WTC11 (cell line): Measurements from ENCODE around the gene KAZALD1. TPM values are rescaled to one million over a fixed set of nuclear protein-coding genes. Genes with fewer than 3 reads are reported as not detected.

Source experiments
- ATAC-seq: fragments of 200-7000 bp; cut with Tn5 transposase; 2 replicates; pipeline ENCODE4 v1.10.0; 2021; ENCODE audit warnings: mild to moderate bottlenecking, moderate library complexity
- CTCF ChIA-PET: fragments of 300-600 bp; sonication (Branson Sonifier 250); formaldehyde crosslinking; loops from one replicate; lab custom pipeline; 2021; ENCODE audit warnings: antibody characterized with exemption; lab: Charles Lee
- POLR2A ChIA-PET: fragments of 350-600 bp; sonication (Branson Sonifier 250); formaldehyde crosslinking; loops from one replicate; lab custom pipeline; 2021; ENCODE audit warnings: antibody characterized with exemption; lab: Charles Lee
- DNase-seq: peaks from one replicate; pipeline ENCODE4 v3.0.0; 2021; ENCODE audit warnings: low spot score
- H3K27ac Mint-ChIP-seq: 2 replicates; pipeline ENCODE4 v1.8.0; 2021; ENCODE audit warnings: mixed read lengths
- H3K27me3 Mint-ChIP-seq: 2 replicates; pipeline ENCODE4 v1.8.0; 2021; ENCODE audit warnings: low read depth, mild to moderate bottlenecking, moderate library complexity, mixed read lengths
- H3K36me3 Mint-ChIP-seq: 2 replicates; pipeline ENCODE4 v1.8.0; 2021; ENCODE audit warnings: mixed read lengths
- H3K4me1 Mint-ChIP-seq: 2 replicates; pipeline ENCODE4 v1.8.0; 2022; ENCODE audit warnings: mixed read lengths
- H3K4me3 Mint-ChIP-seq: 2 replicates; pipeline ENCODE4 v1.8.0; 2021; ENCODE audit warnings: mild to moderate bottlenecking, moderate library complexity, mixed read lengths
- H3K9me3 Mint-ChIP-seq: 2 replicates; pipeline ENCODE4 v1.8.0; 2021; ENCODE audit warnings: mixed read lengths
- ATF1 ChIP-seq: sonication (generic); formaldehyde crosslinking; IDR thresholded peaks from 2 replicates; pipeline ENCODE4 v1.8.1; 2023; ENCODE audit warnings: mild to moderate bottlenecking, moderate library complexity, missing genetic modification reagents
- ATF6 ChIP-seq: sonication (generic); formaldehyde crosslinking; IDR thresholded peaks from 2 replicates; pipeline ENCODE4 v1.8.1; 2023; ENCODE audit warnings: mild to moderate bottlenecking, missing genetic modification reagents
- E2F4 ChIP-seq: sonication (generic); formaldehyde crosslinking; IDR thresholded peaks from 2 replicates; pipeline ENCODE4 v1.8.1; 2022; ENCODE audit warnings: low read depth, mild to moderate bottlenecking, moderate library complexity, missing genetic modification reagents, borderline replicate concordance
- FOXP1 ChIP-seq: sonication (generic); formaldehyde crosslinking; IDR thresholded peaks from 2 replicates; pipeline ENCODE4 v1.8.0; 2022; ENCODE audit warnings: missing genetic modification reagents, mild to moderate bottlenecking, moderate library complexity, borderline replicate concordance
- GTF2I ChIP-seq: fragments of 250-450 bp; sonication (Bioruptor Pico); conservative IDR thresholded peaks from 2 replicates; pipeline ENCODE4 v1.4.0; 2021; ENCODE audit warnings: mild to moderate bottlenecking
- MXD4 ChIP-seq: fragments of 250-450 bp; sonication (Bioruptor Pico); IDR thresholded peaks from 2 replicates; pipeline ENCODE4 v1.8.0; 2021; ENCODE audit warnings: mild to moderate bottlenecking, moderate library complexity, borderline replicate concordance
- NFYB ChIP-seq: sonication (generic); formaldehyde crosslinking; conservative IDR thresholded peaks from 2 replicates; pipeline ENCODE4 v1.8.0; 2022; ENCODE audit warnings: low read depth, missing genetic modification reagents
- NR1H2 ChIP-seq: sonication (generic); formaldehyde crosslinking; IDR thresholded peaks from 2 replicates; pipeline ENCODE4 v1.9.0; 2021; ENCODE audit warnings: mild to moderate bottlenecking, moderate library complexity, missing genetic modification reagents
- RORB ChIP-seq: fragments of 250-450 bp; sonication (Bioruptor Pico); IDR thresholded peaks from 2 replicates; pipeline ENCODE4 v1.9.0; 2021; ENCODE audit warnings: mild to moderate bottlenecking
- SP1 ChIP-seq: sonication (generic); formaldehyde crosslinking; conservative IDR thresholded peaks from 2 replicates; pipeline ENCODE4 v1.8.1; 2022; ENCODE audit warnings: missing genetic modification reagents
- ZBTB21 ChIP-seq: sonication (generic); formaldehyde crosslinking; IDR thresholded peaks from 2 replicates; pipeline ENCODE4 v1.8.1; 2023; ENCODE audit warnings: mild to moderate bottlenecking, missing genetic modification reagents, borderline replicate concordance
- ZSCAN18 ChIP-seq: fragments of 250-450 bp; sonication (Bioruptor Pico); IDR thresholded peaks from 2 replicates; pipeline ENCODE4 v2.1.2; 2022; ENCODE audit warnings: mild to moderate bottlenecking, moderate library complexity
- total RNA-seq: library from RNA; stranded (reverse); gene quantifications from 3 replicates; pipeline ENCODE4 v1.2.3, GENCODE V29; 2021
- TF ChIP-seq, protein P1 (sequence below): fragments of 250-450 bp; sonication (Bioruptor Pico); conservative IDR thresholded peaks from 2 replicates; pipeline ENCODE4 v1.9.0; 2021; ENCODE audit warnings: mild to moderate bottlenecking
- TF ChIP-seq, protein P2 (sequence below): sonication (generic); formaldehyde crosslinking; IDR thresholded peaks from 2 replicates; pipeline ENCODE4 v1.8.1; 2022; ENCODE audit warnings: low read depth, missing genetic modification reagents, borderline replicate concordance

Gene KAZALD1
- total RNA-seq, 1 experiment from 2014 or later, result 19.2 TPM

DNA sequence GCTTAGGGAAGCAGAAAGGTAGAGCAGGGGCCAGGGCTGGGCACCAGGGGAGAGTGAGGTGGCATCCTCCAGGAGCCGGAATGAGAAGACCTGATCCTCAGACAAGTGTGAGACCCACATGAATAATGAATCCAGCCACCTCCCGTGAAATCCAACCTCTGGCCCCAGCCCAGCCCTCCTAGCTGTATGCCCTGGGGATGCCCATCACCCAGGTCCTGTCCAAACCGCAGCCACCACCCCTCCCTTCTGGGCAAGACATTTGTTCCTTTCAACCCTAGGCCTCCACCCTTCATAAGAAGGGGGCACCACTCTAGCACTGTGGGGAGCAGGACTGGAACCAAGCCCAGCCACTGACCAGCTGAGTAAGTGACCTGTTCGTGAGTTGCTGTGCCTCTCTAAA is 40.5 kb upstream of the KAZALD1 start:
- TF ChIP-seq ATF6, result no peak
- no peak for TF ChIP-seq NFYB (CRISPR knock-in tag)
- no peak for TF ChIP-seq ATF1 (CRISPR knock-in tag)
- TF ChIP-seq, protein P1, sequence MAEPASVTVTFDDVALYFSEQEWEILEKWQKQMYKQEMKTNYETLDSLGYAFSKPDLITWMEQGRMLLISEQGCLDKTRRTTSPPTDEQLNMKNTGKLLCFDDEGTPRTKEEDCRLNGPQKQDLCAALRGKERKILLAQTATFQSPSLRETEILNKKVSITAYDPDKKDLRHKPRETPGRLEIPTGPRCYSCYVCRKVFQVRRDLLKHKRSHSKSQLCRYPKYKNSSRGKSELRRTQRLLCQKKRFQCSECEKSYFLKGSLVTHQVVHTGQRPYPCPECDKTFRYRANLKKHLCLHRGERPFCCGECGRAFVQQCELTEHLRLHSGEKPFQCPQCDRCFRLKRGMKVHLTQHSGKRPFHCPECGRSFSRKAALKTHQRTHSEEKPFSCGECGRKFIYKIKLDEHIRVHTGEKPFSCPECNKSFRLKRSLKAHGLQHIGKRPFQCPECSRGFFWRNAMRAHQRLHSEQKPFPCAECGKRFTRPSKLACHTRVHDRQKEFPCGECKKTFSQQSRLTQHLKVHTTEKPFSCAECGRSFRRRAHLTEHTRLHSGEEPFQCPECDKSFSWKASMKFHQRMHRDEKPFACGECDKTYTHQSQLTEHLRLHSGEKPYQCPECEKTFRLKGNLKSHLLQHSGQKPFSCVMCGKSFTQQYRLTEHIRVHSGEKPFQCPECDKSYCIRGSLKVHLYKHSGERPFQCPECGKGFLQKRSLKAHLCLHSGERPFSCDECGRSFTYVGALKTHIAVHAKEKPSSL (CRISPR knock-in tag), result no peak
- TF ChIP-seq FOXP1, result no peak
- no peak for TF ChIP-seq NR1H2
- TF ChIP-seq RORB (CRISPR knock-in tag), result no peak
- TF ChIP-seq, protein P2, sequence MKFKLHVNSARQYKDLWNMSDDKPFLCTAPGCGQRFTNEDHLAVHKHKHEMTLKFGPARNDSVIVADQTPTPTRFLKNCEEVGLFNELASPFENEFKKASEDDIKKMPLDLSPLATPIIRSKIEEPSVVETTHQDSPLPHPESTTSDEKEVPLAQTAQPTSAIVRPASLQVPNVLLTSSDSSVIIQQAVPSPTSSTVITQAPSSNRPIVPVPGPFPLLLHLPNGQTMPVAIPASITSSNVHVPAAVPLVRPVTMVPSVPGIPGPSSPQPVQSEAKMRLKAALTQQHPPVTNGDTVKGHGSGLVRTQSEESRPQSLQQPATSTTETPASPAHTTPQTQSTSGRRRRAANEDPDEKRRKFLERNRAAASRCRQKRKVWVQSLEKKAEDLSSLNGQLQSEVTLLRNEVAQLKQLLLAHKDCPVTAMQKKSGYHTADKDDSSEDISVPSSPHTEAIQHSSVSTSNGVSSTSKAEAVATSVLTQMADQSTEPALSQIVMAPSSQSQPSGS (CRISPR knock-in tag), result no peak
- Mint-ChIP-seq H3K4me1 (peaks cover 11% of the 10 kb centered on the region), H3K27ac (no peak overlapping the region), H3K27me3 (peaks cover 45% of the 10 kb centered on the region), H3K36me3 (no peaks in the 10 kb centered on the region), H3K4me3 (no peak overlapping the region), H3K9me3 (no peaks in the 10 kb centered on the region)
- ChIA-PET POLR2A (interaction anchor here (0.6 kb wide), 1 partner anchor 941 kb away, joined by 5 read pairs; no protein-coding TSS in a partner anchor), CTCF (no interaction called here)
- no peak for ATAC-seq
- no peak for DNase-seq

DNA sequence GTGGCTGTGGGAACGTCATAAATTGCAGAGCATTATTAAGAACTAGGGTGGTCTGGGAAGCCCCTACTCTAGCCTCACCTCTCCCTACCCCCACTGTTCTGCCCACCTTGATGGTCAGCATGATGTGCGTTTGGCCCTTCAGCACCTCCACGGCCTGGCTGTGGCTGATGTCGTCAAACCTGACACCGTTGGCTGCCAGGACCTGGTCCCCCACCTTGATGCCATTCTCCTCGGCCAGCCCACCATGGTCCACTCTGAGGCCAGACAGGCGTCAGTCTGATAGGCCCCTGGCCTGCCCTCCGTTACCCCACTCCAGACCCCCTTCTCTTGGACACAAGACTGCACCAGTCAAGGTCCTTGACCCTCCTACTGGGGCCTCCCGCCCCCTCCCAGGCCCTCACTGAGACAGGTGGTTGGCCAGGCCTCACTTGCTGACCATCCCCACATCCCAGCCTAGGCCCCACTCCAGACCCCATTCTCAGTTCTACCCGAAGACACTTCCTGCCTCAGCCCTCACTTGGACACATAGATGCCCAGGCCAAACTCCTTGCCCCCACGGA is 40.0 kb upstream of the KAZALD1 start:
- H3K27me3 Mint-ChIP-seq, result peaks cover 40% of the 10 kb centered on the region
- POLR2A ChIA-PET, result no interaction called here
- TF ChIP-seq SP1 (no peak), ZBTB21 (CRISPR knock-in tag) (no peak), E2F4 (CRISPR knock-in tag) (no peak), ZSCAN18 (no peak), GTF2I (CRISPR knock-in tag) (no peak), ATF1 (CRISPR knock-in tag) (no peak), MXD4 (no peak)

More for the DNA sequence above, 40.0 kb upstream of the KAZALD1 start:
- Mint-ChIP-seq H3K4me3 (no peak overlapping the region), H3K27ac (no peak overlapping the region), H3K4me1 (peaks cover 10% of the 10 kb centered on the region), H3K36me3 (no peaks in the 10 kb centered on the region), H3K9me3 (no peaks in the 10 kb centered on the region)
- no peak for DNase-seq
- CTCF ChIA-PET, result interaction anchor here (0.8 to 1.2 kb wide), 2 partner anchors 9 to 19 kb away, joined by 4 to 5 read pairs; partner anchors contain the start of genes PDZD7 and SFXN3
- ATAC-seq, result no peak
